ENCODE measurements around the gene SNAP25. TPM values are rescaled to one million over a fixed set of nuclear protein-coding genes. Genes with fewer than 3 reads are reported as not detected.
A peak's percentile ranks its signal among the peaks of the same experiment; 100 is the strongest.

Gene SNAP25
- total RNA-seq, 2 donors from 2014 or later = 0.74 to 9.3 TPM

- no peak for DNase-seq (ENCODE audit: low spot score)
- TF ChIP-seq CTCF (IDR thresholded peaks at IDR 0.05) = no peak
- Histone ChIP-seq H3K36me3 (no peaks in the 10 kb centered on the region), H3K27ac (no peak overlapping the region), H3K4me3 (no peak overlapping the region), H3K9me3 (no peaks in the 10 kb centered on the region), H3K4me1 (peaks cover 0 to 10% of the 10 kb centered on the region in 2 donors), H3K27me3 (no peaks in the 10 kb centered on the region)
Observed at GRCh38 chr20:10174400-10174799, 44.2 kb upstream of the SNAP25 start.

- H3K4me1 ChIP-seq = peaks cover 0 to 4% of the 10 kb centered on the region in 2 donors
- no peak for TF ChIP-seq CTCF (IDR thresholded peaks at IDR 0.05)
- DNase-seq (ENCODE audit: low spot score) = no peak
Observed at GRCh38 chr20:10177326-10177725, 41.3 kb upstream of the SNAP25 start.

DNA sequence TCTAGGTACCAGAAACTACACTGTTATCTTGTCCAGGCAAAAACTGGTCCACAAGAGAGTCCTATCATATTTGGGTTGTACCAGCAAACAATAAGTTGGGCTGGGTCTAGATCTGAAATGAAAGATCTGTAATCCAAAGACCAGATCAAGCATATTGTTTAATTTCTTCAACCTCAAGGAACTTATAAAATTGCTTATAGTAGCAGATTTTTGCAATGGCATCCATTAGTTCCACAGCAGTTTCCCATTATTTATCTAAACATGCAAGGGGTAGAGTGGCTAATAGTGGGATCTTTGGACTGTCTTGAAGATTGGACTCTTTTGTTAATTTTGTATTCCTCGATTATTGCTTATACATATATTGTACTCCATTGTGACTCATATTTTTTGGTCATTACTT, 40.5 kb upstream of the SNAP25 start:
- no peaks in the 10 kb centered on the region for H3K27me3 ChIP-seq
- no peaks in the 10 kb centered on the region for H3K4me1 ChIP-seq
- no peak overlapping the region for H3K27ac ChIP-seq
- no peak overlapping the region for H3K4me3 ChIP-seq
- H3K36me3 ChIP-seq = no peaks in the 10 kb centered on the region
- no peaks in the 10 kb centered on the region for H3K9me3 ChIP-seq
- TF ChIP-seq CTCF (IDR thresholded peaks at IDR 0.05) = no peak
- no peak for DNase-seq (ENCODE audit: low spot score)

More at GRCh38 chr20:10177326-10177725, 41.3 kb upstream of the SNAP25 start:
- Histone ChIP-seq H3K27ac (no peak overlapping the region), H3K9me3 (no peaks in the 10 kb centered on the region), H3K4me3 (no peak overlapping the region), H3K27me3 (no peaks in the 10 kb centered on the region), H3K36me3 (no peaks in the 10 kb centered on the region)

DNA sequence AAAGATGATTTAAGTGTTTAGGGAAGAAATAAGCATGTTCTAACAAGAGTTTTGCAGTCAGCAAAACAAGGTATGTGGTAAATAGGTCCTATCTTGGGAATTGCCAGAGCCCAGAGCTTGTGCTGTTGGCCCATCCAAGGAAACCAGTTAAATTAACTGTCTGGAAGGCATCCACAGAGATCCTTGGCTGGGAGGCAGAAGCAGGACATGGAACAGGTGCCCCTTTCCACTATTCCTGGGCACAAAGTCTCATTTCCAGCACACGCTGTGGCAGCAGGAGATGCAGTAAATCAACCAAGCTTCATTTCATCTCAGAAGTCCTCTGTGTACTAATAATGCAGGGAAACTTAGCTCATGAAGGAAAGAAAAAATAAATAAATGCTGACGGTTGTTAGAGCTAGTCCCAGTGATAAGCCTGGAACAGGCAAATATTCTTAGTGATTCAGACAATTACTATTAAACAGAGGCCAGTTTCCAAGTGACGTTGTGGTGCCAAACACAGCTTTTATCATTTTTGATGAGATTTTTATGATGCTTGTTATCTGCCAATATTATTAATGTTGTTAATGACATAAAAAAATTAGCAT, 39.8 kb upstream of the SNAP25 start:
- no peaks in the 10 kb centered on the region for H3K9me3 ChIP-seq
- H3K27ac ChIP-seq = no peak overlapping the region
- no peak for DNase-seq (ENCODE audit: low spot score)
- H3K4me3 ChIP-seq = no peak overlapping the region
- no peaks in the 10 kb centered on the region for H3K27me3 ChIP-seq
- H3K36me3 ChIP-seq = no peaks in the 10 kb centered on the region
- no peak for TF ChIP-seq CTCF (IDR thresholded peaks at IDR 0.05)
- H3K4me1 ChIP-seq = no peaks in the 10 kb centered on the region

DNA sequence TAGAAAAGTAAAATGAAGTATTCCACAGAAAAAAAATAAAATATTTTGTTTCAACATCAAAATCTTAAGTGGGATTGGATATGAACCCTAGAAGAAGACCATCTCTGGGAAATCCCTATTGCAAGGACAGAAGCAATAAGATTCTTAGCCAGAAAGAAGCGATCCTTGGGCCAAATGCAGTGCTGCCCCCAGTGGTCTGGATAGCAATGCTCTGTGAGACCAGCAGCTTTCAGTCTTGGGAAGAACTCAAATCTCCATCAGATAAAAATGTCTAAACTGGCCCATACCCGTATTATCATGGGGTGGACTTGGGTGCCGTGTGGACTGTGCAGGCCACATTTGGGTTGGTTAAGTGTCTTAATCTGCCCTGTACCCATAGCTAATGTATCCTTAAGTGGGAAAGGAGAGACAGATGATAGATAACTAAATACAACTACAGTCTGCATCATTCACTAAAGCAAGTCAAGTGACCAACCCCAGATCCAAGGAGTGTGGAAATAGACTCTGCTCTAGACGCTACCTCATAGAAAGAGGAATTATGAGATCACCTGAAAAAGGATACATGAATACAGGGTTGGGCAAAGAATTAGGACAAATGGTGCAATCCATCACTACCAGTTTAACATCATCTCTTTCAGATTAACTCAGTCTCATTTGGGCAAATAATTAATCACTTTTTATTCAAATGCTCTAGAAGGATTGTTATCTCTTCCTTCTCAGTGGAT, 38.9 kb upstream of the SNAP25 start:
- TF ChIP-seq CTCF (IDR thresholded peaks at IDR 0.05) = peak in 1 of 2 donors; percentile 39
- H3K36me3 ChIP-seq = no peaks in the 10 kb centered on the region
- no peak for DNase-seq (ENCODE audit: low spot score)
- no peak overlapping the region for H3K27ac ChIP-seq
- H3K4me1 ChIP-seq = no peaks in the 10 kb centered on the region
- H3K4me3 ChIP-seq = no peak overlapping the region
- H3K9me3 ChIP-seq = no peaks in the 10 kb centered on the region
- H3K27me3 ChIP-seq = no peaks in the 10 kb centered on the region
